K562 (cell line): Measurements from ENCODE around the gene SDC3. TPM values are rescaled to one million over a fixed set of nuclear protein-coding genes. Genes with fewer than 3 reads are reported as not detected.
A peak's percentile ranks its signal among the peaks of the same experiment; 100 is the strongest.

Experiments
- ASH1L ChIP-seq: fragments of 450-650 bp; IDR thresholded peaks from 2 replicates; pipeline ENCODE4 v1.6.1; 2018; ENCODE audit warnings: borderline replicate concordance, mild to moderate bottlenecking, low read depth; ENCODE audit not compliant: partially characterized antibody
- C11orf30 ChIP-seq: fragments of 450-650 bp; IDR thresholded peaks from 2 replicates; pipeline ENCODE4 v1.6.1; 2016; ENCODE audit warnings: low read depth, mild to moderate bottlenecking
- CREB3L1 ChIP-seq: fragments of 450-650 bp; IDR thresholded peaks from 2 replicates; pipeline ENCODE4 v1.6.1; 2014; ENCODE audit warnings: low read depth, mild to moderate bottlenecking, moderate library complexity, borderline replicate concordance
- CREM ChIP-seq: IDR thresholded peaks from 2 replicates; pipeline ENCODE4 v1.6.1; 2014; ENCODE audit warnings: antibody characterized with exemption, low read depth
- FUS ChIP-seq: fragments of 200-400 bp; formaldehyde crosslinking; optimal IDR thresholded peaks from 2 replicates; pipeline ENCODE3; 2017; ENCODE audit warnings: low read depth, low read length
- HDGF ChIP-seq: fragments of 450-650 bp; IDR thresholded peaks from 2 replicates; pipeline ENCODE4 v1.6.1; 2016
- HES1 ChIP-seq: fragments of 450-650 bp; IDR thresholded peaks from 2 replicates; pipeline ENCODE4 v1.6.1; 2016; ENCODE audit warnings: low read depth, mild to moderate bottlenecking, moderate library complexity
- HINFP ChIP-seq: fragments of 450-650 bp; conservative IDR thresholded peaks from 2 replicates; pipeline ENCODE4 v1.6.1; 2016; ENCODE audit warnings: missing genetic modification characterization, low read depth, mild to moderate bottlenecking, control low read depth, missing compliant biosample characterization
- HMG20A ChIP-seq: fragments of 450-650 bp; formaldehyde crosslinking; conservative IDR thresholded peaks from 2 replicates; pipeline ENCODE4 v1.4.0; 2020; ENCODE audit warnings: mild to moderate bottlenecking, mixed read lengths
- HSF4 ChIP-seq: fragments of 250-450 bp; sonication (Bioruptor Pico); IDR thresholded peaks from 2 replicates; pipeline ENCODE4 v2.1.2; 2022; ENCODE audit warnings: mild to moderate bottlenecking, moderate library complexity, borderline replicate concordance
- IRF9 ChIP-seq: fragments of 450-650 bp; IDR thresholded peaks from 2 replicates; pipeline ENCODE4 v1.6.1; 2016; ENCODE audit warnings: missing biosample characterization, missing genetic modification characterization
- MAFK ChIP-seq: IDR thresholded peaks from 2 replicates; pipeline ENCODE4 v1.6.1; 2011; ENCODE audit warnings: low read length, improper control_type of control experiment
- MCM5 ChIP-seq: fragments of 450-650 bp; IDR thresholded peaks from 2 replicates; pipeline ENCODE4 v1.6.1; 2016; ENCODE audit warnings: low read depth
- NFRKB ChIP-seq: fragments of 450-650 bp; IDR thresholded peaks from 2 replicates; pipeline ENCODE4 v1.6.1; 2016; ENCODE audit warnings: low read depth
- PHF21A ChIP-seq: fragments of 450-650 bp; IDR thresholded peaks from 2 replicates; pipeline ENCODE4 v1.6.1; 2017; ENCODE audit warnings: low read depth, borderline replicate concordance
- POLR2B ChIP-seq: fragments of 450-650 bp; IDR thresholded peaks from 2 replicates; pipeline ENCODE4 v1.6.1; 2018; ENCODE audit warnings: low read depth; ENCODE audit not compliant: partially characterized antibody
- SMAD2 ChIP-seq: fragments of 150-350 bp; IDR thresholded peaks from 2 replicates; pipeline ENCODE4 v1.6.1; 2014; ENCODE audit warnings: low read depth, mild to moderate bottlenecking, low read length
- TRIM24 ChIP-seq, 2 experiments: fragments of 450-650 bp; IDR thresholded peaks; 2 replicates each; pipeline ENCODE4 v1.6.1; 2016
- ZBED1 ChIP-seq: IDR thresholded peaks from 2 replicates; pipeline ENCODE4 v1.6.1; 2014
- ZBTB33 ChIP-seq: sonication (generic); formaldehyde crosslinking; IDR thresholded peaks from 2 replicates; pipeline ENCODE4 v1.8.1; 2023; ENCODE audit warnings: mild to moderate bottlenecking, missing genetic modification reagents
- ZC3H11A ChIP-seq: IDR thresholded peaks from 2 replicates; pipeline ENCODE4 v1.6.1; 2012; ENCODE audit warnings: low read depth, low read length, improper control_type of control experiment
- ZNF174 ChIP-seq: fragments of 250-450 bp; sonication (Bioruptor Pico); IDR thresholded peaks from 2 replicates; pipeline ENCODE4 v1.4.0; 2020; ENCODE audit warnings: mild to moderate bottlenecking
- ZNF263 ChIP-seq: sonication (generic); formaldehyde crosslinking; IDR thresholded peaks from 2 replicates; pipeline ENCODE4 v1.8.0; 2022; ENCODE audit warnings: mild to moderate bottlenecking, missing genetic modification reagents, borderline replicate concordance
- polyA plus RNA-seq, 8 experiments: library from polyadenylated mRNA; depleted of rRNA in 4 of 8; stranded (reverse) in 5 of 8; unstranded in 3 of 8; fragments of >200 nt; fragmentation: Nextera tagmentation in 2 of 8; fragmentation: Illumina TruSeq in 1 of 8; extraction: Ambion mirVana in 2 of 8; extraction: Trizol in 1 of 8; gene quantifications; 2 replicates each; pipeline versions ENCODE4 v1.2.1 to v1.2.3, GENCODE V29; 2011 to 2014; ENCODE audit warnings: inconsistent platforms in 1 of 8, missing spikeins in 1 of 8
- total RNA-seq, 7 experiments: library from RNA; depleted of rRNA in 6 of 7; stranded (reverse); fragments of >200 nt in 6 of 7; fragmentation: Illumina TruSeq in 2 of 7; extraction: Trizol in 2 of 7; gene quantifications; 2 replicates each; pipeline versions ENCODE4 v1.2.1 to v1.2.3, GENCODE V29; 2011 to 2021; ENCODE audit warnings: low replicate concordance in 1 of 7

The SDC3 gene
- total and polyA plus RNA-seq, 9 of the 15 experiments (the other 6 are each of a cell fraction or from before 2014, with no cell fraction given) = 0.38 to 44.1 (median 12.1) TPM

GRCh38 chr1:30842697-30843354 is 65.7 kb downstream of the SDC3 start (continued):
- TF ChIP-seq POLR2B (no peak), CREM (peak; percentile 63), HMG20A (no peak), MCM5 (no peak), C11orf30 (no peak), CREB3L1 (peak; percentile 38; the same call in 1 of the 2 replicates), PHF21A (no peak), ZC3H11A (no peak), SMAD2 (no peak), HES1 (peak; percentile 61; the same call in 1 of the 2 replicates), TRIM24 (IDR thresholded peaks at IDR 0.05) (peak in 1 of 2 experiments; percentile 24; a peak in 1 of 4 replicates), ZBTB33 (CRISPR knock-in tag) (no peak), ZBED1 (no peak), ZNF263 (CRISPR knock-in tag) (0 out of 2 replicates have a peak, but pooled peaks have one; percentile 18), ASH1L (no peak), MAFK (no peak), IRF9 (tag) (no peak), FUS (no peak), HINFP (tag) (no peak), HSF4 (CRISPR knock-in tag) (no peak), NFRKB (no peak), ZNF174 (CRISPR knock-in tag) (no peak), HDGF (no peak)
